SU-DHL-6 (cell line): ENCODE data around the gene CTDSPL.

Experiments used
- H2AFZ ChIP-seq: fragments of 200-600 bp; sonication (generic); 2 replicates; pipeline ENCODE4 v1.6.1; 2014; ENCODE audit warnings: low read depth, mild to moderate bottlenecking, moderate library complexity, mixed read lengths, antibody characterized with exemption, low read length; ENCODE audit not compliant: severe bottlenecking
- H3F3A ChIP-seq: fragments of 200-600 bp; shearing (Covaris generic); 2 replicates; pipeline ENCODE4 v1.6.0; 2016; ENCODE audit warnings: antibody characterized with exemption, mild to moderate bottlenecking; ENCODE audit not compliant: insufficient read depth
- H3K27ac ChIP-seq: fragments of 200-600 bp; sonication (generic); 2 replicates; pipeline ENCODE4 v1.5.1; 2016; ENCODE audit warnings: low read depth, mild to moderate bottlenecking, low read length, moderate library complexity, mixed read lengths
- H3K27me3 ChIP-seq: fragments of 200-600 bp; sonication (generic), shearing (Covaris generic); 2 replicates; pipeline ENCODE4 v1.6.0; 2014; ENCODE audit warnings: mild to moderate bottlenecking, low read length
- H3K36me3 ChIP-seq: fragments of 200-600 bp; sonication (generic); 2 replicates; pipeline ENCODE4 v1.6.1; 2014; ENCODE audit warnings: mild to moderate bottlenecking, low read length, mixed read lengths
- H3K4me2 ChIP-seq: fragments of 300-600, 200-600 bp; shearing (Covaris generic), sonication (generic); 2 replicates; pipeline ENCODE4 v1.6.0; 2014; ENCODE audit warnings: low read length, low read depth, mild to moderate bottlenecking; ENCODE audit not compliant: poor library complexity, severe bottlenecking
- H3K4me3 ChIP-seq: fragments of 200-600 bp; sonication (generic); 2 replicates; pipeline ENCODE4 v1.5.1; 2014; ENCODE audit warnings: antibody characterized with exemption, low read length, mild to moderate bottlenecking, mixed read lengths; ENCODE audit not compliant: insufficient read depth, poor library complexity, severe bottlenecking
- H3K79me2 ChIP-seq: fragments of 200-600 bp; sonication (generic); 2 replicates; pipeline ENCODE4 v1.6.1; 2014; ENCODE audit warnings: mild to moderate bottlenecking, low read length, moderate library complexity; ENCODE audit not compliant: insufficient read depth
- H3K9ac ChIP-seq: fragments of 200-600 bp; sonication (generic); 2 replicates; pipeline ENCODE4 v1.7.0; 2014; ENCODE audit warnings: mild to moderate bottlenecking, low read length
- H3K9me2 ChIP-seq: fragments of 200-600 bp; sonication (generic); replicated peaks from 2 replicates; pipeline ENCODE4 v1.6.1; 2014; ENCODE audit warnings: low read length; ENCODE audit not compliant: insufficient read depth
- H3K9me3 ChIP-seq: fragments of 200-600 bp; sonication (generic); 2 replicates; pipeline ENCODE4 v1.6.1; 2014; ENCODE audit warnings: low read length, mixed read lengths; ENCODE audit not compliant: insufficient read depth
- H4K20me1 ChIP-seq: fragments of 200-600 bp; sonication (generic); 2 replicates; pipeline ENCODE4 v1.6.1; 2014; ENCODE audit warnings: low read depth, mild to moderate bottlenecking, antibody characterized with exemption, low read length, moderate library complexity, mixed read lengths
- EZH2phosphoT487 ChIP-seq: fragments of 200-600 bp; sonication (generic), shearing (Covaris generic); conservative IDR thresholded peaks from 2 replicates; pipeline ENCODE4 v1.6.1; 2018; ENCODE audit warnings: mild to moderate bottlenecking, antibody characterized with exemption, low read length, moderate library complexity, mixed read lengths
- TF ChIP-seq, protein P1 (sequence below): fragments of 200-600 bp; sonication (generic); IDR thresholded peaks from one replicate; pipeline ENCODE4 v1.5.1; 2017; ENCODE audit warnings: antibody characterized with exemption, mild to moderate bottlenecking, low read length, moderate library complexity; ENCODE audit not compliant: insufficient read depth, poor library complexity, severe bottlenecking

The CTDSPL gene

DNA sequence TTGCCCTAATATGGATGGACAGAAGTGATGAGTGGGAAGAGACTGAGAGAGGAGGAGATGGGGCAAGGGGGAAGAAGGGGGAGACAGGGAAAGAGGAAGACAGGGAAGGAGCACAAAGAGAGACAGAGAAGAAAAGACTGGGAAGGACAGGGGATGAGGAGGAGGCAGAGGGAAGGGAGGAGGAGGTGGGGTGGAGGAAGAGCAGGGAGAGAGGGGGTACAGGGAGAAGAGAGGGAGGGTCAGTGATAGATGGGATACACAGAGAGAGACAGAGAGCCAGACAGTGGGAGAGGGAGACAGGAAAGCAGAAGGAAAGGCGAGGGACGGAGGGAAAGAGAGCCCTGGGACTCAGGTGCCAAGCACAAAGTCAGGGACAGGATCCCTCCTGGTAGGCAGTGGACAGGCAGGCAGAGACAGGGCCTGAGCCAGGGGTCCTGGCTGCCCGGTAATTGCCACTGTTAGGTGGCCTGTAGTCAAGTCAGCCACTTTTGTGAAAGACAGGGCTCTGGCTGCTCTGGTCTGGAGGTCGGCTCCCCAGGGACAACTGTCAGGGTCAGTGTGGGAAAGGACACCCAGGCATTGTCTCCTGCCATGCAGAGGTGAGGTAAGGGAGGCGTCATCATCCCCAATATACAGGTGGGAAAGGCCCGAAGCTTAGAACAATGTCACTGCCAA lies 138.7 kb downstream of the CTDSPL start:
- TF ChIP-seq, protein P1, sequence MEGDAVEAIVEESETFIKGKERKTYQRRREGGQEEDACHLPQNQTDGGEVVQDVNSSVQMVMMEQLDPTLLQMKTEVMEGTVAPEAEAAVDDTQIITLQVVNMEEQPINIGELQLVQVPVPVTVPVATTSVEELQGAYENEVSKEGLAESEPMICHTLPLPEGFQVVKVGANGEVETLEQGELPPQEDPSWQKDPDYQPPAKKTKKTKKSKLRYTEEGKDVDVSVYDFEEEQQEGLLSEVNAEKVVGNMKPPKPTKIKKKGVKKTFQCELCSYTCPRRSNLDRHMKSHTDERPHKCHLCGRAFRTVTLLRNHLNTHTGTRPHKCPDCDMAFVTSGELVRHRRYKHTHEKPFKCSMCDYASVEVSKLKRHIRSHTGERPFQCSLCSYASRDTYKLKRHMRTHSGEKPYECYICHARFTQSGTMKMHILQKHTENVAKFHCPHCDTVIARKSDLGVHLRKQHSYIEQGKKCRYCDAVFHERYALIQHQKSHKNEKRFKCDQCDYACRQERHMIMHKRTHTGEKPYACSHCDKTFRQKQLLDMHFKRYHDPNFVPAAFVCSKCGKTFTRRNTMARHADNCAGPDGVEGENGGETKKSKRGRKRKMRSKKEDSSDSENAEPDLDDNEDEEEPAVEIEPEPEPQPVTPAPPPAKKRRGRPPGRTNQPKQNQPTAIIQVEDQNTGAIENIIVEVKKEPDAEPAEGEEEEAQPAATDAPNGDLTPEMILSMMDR, result no peak
- TF ChIP-seq EZH2phosphoT487, result no peak
- Histone ChIP-seq H3K4me2 (no peak overlapping the region), H3K9me3 (no peaks in the 10 kb centered on the region), H3K9me2 (no peaks in the 10 kb centered on the region), H3K79me2 (no peaks in the 10 kb centered on the region), H3K4me3 (no peak overlapping the region), H3K27ac (no peak overlapping the region), H3K36me3 (no peaks in the 10 kb centered on the region), H2AFZ (no peak overlapping the region), H4K20me1 (no peaks in the 10 kb centered on the region), H3K9ac (no peak overlapping the region), H3K27me3 (no peaks in the 10 kb centered on the region), H3F3A (no peaks in the 10 kb centered on the region)

DNA sequence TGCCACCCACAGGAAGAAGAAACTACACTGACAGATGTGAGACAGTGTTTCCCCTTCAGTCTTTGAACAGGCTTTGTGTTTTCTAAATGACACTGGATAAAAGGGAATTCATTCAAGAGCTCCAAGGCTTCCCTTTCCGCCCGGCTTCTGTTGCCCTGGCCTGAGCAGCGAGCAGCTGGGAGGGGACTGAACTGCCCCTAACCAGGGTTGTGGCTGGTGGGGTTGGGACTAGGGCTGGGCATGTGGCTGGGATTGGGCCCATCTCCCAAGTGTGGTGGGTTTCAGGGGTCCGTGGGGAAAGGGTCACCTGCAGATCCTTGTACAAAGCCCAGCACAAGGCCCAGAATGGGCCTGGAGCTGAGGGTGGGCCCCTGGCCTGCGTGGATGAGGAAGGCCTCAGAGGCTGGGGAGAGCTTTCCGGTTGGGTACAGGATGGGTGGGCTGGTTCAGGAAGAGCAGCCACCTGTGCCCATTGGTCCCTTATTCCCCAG lies 139.3 kb downstream of the CTDSPL start:
- H3K9me2 ChIP-seq, result no peaks in the 10 kb centered on the region
- H3K4me2 ChIP-seq, result no peak overlapping the region
- H3K9me3 ChIP-seq, result no peaks in the 10 kb centered on the region
- no peaks in the 10 kb centered on the region for H4K20me1 ChIP-seq
- no peaks in the 10 kb centered on the region for H3K27me3 ChIP-seq
- no peak overlapping the region for H3K27ac ChIP-seq
- H2AFZ ChIP-seq, result no peak overlapping the region
- no peaks in the 10 kb centered on the region for H3K36me3 ChIP-seq
- H3K4me3 ChIP-seq, result no peak overlapping the region
- no peaks in the 10 kb centered on the region for H3K79me2 ChIP-seq
- TF ChIP-seq, protein P1, result no peak
- TF ChIP-seq EZH2phosphoT487, result no peak
- H3F3A ChIP-seq, result no peaks in the 10 kb centered on the region
- no peak overlapping the region for H3K9ac ChIP-seq

DNA sequence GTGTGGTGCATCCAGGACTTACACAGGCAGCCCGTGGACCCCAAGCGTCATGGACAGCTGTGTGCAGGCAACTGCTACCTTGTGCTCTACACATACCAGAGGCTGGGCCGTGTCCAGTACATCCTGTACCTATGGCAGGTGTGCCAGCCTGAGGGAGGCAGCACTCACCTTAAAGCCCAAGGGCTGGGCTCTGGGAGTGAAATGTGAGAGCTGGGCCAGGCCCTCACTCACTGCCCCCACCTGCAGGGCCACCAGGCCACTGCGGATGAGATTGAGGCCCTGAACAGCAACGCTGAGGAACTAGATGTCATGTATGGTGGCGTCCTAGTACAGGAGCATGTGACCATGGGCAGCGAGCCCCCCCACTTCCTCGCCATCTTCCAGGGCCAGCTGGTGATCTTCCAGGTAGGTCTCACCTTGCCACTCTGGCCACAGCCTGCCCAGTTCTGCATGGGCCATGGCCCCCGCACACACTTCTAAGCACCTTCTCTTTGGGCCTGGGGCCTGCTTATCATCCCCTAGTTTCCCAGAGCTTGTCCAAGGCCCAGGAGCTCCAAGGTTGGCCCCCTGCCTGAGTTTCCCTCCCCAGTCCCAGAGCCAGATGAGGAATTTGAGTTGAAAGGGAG lies 139.9 kb downstream of the CTDSPL start:
- H3K9ac ChIP-seq, result no peak overlapping the region
- H3K4me3 ChIP-seq, result no peak overlapping the region
- no peaks in the 10 kb centered on the region for H3K36me3 ChIP-seq
- H2AFZ ChIP-seq, result no peak overlapping the region
- no peaks in the 10 kb centered on the region for H3K9me2 ChIP-seq
- H4K20me1 ChIP-seq, result no peaks in the 10 kb centered on the region
- H3K4me2 ChIP-seq, result no peak overlapping the region
- no peaks in the 10 kb centered on the region for H3K27me3 ChIP-seq
- no peaks in the 10 kb centered on the region for H3F3A ChIP-seq
- TF ChIP-seq EZH2phosphoT487, result no peak
- TF ChIP-seq, protein P1, result no peak
- no peak overlapping the region for H3K27ac ChIP-seq
- H3K9me3 ChIP-seq, result no peaks in the 10 kb centered on the region
- no peaks in the 10 kb centered on the region for H3K79me2 ChIP-seq
